OCI-LY7 (cell line): ENCODE results near the gene CTU2. TPM values are rescaled to one million over a fixed set of nuclear protein-coding genes. Genes with fewer than 3 reads are reported as not detected.

Experiments
- BruUV-seq: library from RNA; stranded (reverse); fragments of 400-500 nt; replicated peaks from 2 replicates; lab custom pipeline; 2021; lab: Mats Ljungman, UMichigan
- CTCF ChIA-PET: fragments of 300-600 bp; sonication (Branson Sonifier 250); formaldehyde crosslinking; loops from one replicate; lab custom pipeline; 2022; ENCODE audit warnings: antibody characterized with exemption; ENCODE audit not compliant: unreplicated experiment; lab: Charles Lee
- POLR2A ChIA-PET: fragments of 300-600 bp; sonication (Branson Sonifier 250); formaldehyde crosslinking; loops from one replicate; lab custom pipeline; 2022; ENCODE audit warnings: antibody characterized with exemption; lab: Charles Lee
- DNase-seq: peaks from one replicate; pipeline ENCODE4 v3.0.0-alpha.2; 2015; ENCODE audit warnings: low spot score
- H2AFZ ChIP-seq: fragments of 200-600 bp; sonication (generic), shearing (Covaris generic); 2 replicates; pipeline ENCODE4 v1.6.1; 2014; ENCODE audit warnings: mild to moderate bottlenecking, antibody characterized with exemption, low read length, moderate library complexity
- H3K27ac ChIP-seq: fragments of 200-600 bp; sonication (generic); 2 replicates; pipeline ENCODE4 v1.5.1; 2014; ENCODE audit warnings: mixed run types, low read depth, mild to moderate bottlenecking, moderate library complexity, low read length, inconsistent platforms; ENCODE audit not compliant: poor library complexity, severe bottlenecking
- H3K36me3 ChIP-seq: fragments of 200-600 bp; sonication (generic); 2 replicates; pipeline ENCODE4 v1.6.1; 2014; ENCODE audit warnings: mild to moderate bottlenecking, antibody characterized with exemption, low read length, moderate library complexity, mixed read lengths; ENCODE audit not compliant: insufficient read depth
- H3K4me1 ChIP-seq: fragments of 200-600 bp; sonication (generic); 2 replicates; pipeline ENCODE4 v1.5.1; 2014; ENCODE audit warnings: mild to moderate bottlenecking, low read length; ENCODE audit not compliant: insufficient read depth, poor library complexity, severe bottlenecking
- H3K4me2 ChIP-seq: fragments of 200-600 bp; sonication (generic); 2 replicates; pipeline ENCODE4 v1.6.1; 2014; ENCODE audit warnings: mild to moderate bottlenecking, low read length
- H3K4me3 ChIP-seq: fragments of 200-600 bp; sonication (generic); 2 replicates; pipeline ENCODE4 v1.5.1; 2014; ENCODE audit warnings: mild to moderate bottlenecking, low read depth, low read length; ENCODE audit not compliant: poor library complexity, severe bottlenecking
- H3K79me2 ChIP-seq: fragments of 200-600 bp; sonication (generic); 2 replicates; pipeline ENCODE4 v1.6.1; 2016; ENCODE audit warnings: low read depth, mild to moderate bottlenecking, low read length, moderate library complexity, mixed read lengths; ENCODE audit not compliant: insufficient read depth
- H3K9me2 ChIP-seq: fragments of 200-600 bp; sonication (generic); 2 replicates; pipeline ENCODE4 v1.6.1; 2016; ENCODE audit warnings: mild to moderate bottlenecking, low read length, mixed read lengths; ENCODE audit not compliant: insufficient read depth
- H3K9me3 ChIP-seq: fragments of 200-600 bp; sonication (generic); 2 replicates; pipeline ENCODE4 v1.6.1; 2014; ENCODE audit warnings: mild to moderate bottlenecking, mixed run types, low read length, mixed read lengths
- H4K20me1 ChIP-seq: fragments of 200-600 bp; sonication (generic); 2 replicates; pipeline ENCODE4 v1.6.1; 2014; ENCODE audit warnings: mild to moderate bottlenecking, antibody characterized with exemption, low read length, moderate library complexity, mixed read lengths; ENCODE audit not compliant: insufficient read depth
- EZH2phosphoT487 ChIP-seq: fragments of 200-600 bp; sonication (generic); IDR thresholded peaks from 2 replicates; pipeline ENCODE4 v1.6.1; 2018; ENCODE audit warnings: low read depth, borderline replicate concordance, mild to moderate bottlenecking, mixed run types, antibody characterized with exemption, low read length, moderate library complexity, mixed read lengths
- intact Hi-C: fragments of 100-400 bp; cut with micrococcal nuclease; formaldehyde crosslinking; loops from one replicate; pipeline ENCODE4 v1.10.0; 2022; ENCODE audit not compliant: unreplicated experiment
- microRNA-seq: library from miRNA; unstranded; fragments of <30 nt; microRNA quantifications from one replicate; pipeline ENCODE4 v1.2.0, GENCODE V29; 2022; ENCODE audit warnings: borderline replicate concordance
- total RNA-seq, 2 experiments: library from RNA; depleted of rRNA in 1 of 2; stranded (reverse); fragments of >200 nt in 1 of 2; shearing (Covaris generic) in 1 of 2; gene quantifications; 2 replicates each; pipeline ENCODE4 v1.2.3, GENCODE V29; 2014 to 2022
- TF ChIP-seq, protein P1 (sequence below): fragments of 200-600 bp; sonication (generic); conservative IDR thresholded peaks from 2 replicates; pipeline ENCODE4 v1.5.1; 2014; ENCODE audit warnings: mild to moderate bottlenecking, antibody characterized with exemption, low read length, moderate library complexity, mixed read lengths

CTU2 gene
- total RNA-seq, 2 experiments from 2014 or later: 21.9 to 24.4 TPM

DNA sequence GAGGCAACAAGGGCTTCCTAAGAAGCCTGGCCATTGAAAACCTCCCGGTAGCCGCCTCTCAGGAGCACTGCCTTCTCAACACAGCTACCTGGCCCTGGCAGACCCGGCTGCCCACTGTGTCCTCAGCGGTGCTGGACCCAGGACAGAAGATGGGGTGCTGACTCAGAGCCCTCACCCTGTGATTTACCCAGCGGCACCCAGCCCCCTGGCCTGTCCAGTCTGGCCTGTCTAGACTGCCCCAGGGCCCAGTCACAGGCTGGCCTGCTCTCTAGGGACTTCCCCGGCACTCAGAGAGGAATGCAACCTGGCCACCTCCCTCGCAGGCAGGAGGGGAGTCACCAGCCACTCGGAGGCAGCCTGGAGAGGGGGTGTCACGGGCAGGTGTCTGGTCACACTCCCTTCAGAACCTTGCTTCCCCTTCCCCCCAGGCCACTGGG is 58.6 kb downstream of the CTU2 start:
- Histone ChIP-seq H3K36me3 (peaks cover 6% of the 10 kb centered on the region; the same call in 1 of the 2 replicates), H3K9me3 (no peaks in the 10 kb centered on the region), H2AFZ (no peak overlapping the region), H3K79me2 (no peaks in the 10 kb centered on the region), H3K4me1 (peaks cover 21% of the 10 kb centered on the region), H3K9me2 (no peaks in the 10 kb centered on the region), H3K4me2 (no peak overlapping the region), H3K4me3 (no peak overlapping the region), H3K27ac (no peak overlapping the region), H4K20me1 (peaks cover 9% of the 10 kb centered on the region; the same call in 1 of the 2 replicates)
- no peak for DNase-seq
- intact Hi-C loops: no loop called here
- CTCF ChIA-PET: no interaction called here
- POLR2A ChIA-PET: no interaction called here
- no TSS peak for BruUV-seq
- no peak for TF ChIP-seq EZH2phosphoT487
- TF ChIP-seq, protein P1, sequence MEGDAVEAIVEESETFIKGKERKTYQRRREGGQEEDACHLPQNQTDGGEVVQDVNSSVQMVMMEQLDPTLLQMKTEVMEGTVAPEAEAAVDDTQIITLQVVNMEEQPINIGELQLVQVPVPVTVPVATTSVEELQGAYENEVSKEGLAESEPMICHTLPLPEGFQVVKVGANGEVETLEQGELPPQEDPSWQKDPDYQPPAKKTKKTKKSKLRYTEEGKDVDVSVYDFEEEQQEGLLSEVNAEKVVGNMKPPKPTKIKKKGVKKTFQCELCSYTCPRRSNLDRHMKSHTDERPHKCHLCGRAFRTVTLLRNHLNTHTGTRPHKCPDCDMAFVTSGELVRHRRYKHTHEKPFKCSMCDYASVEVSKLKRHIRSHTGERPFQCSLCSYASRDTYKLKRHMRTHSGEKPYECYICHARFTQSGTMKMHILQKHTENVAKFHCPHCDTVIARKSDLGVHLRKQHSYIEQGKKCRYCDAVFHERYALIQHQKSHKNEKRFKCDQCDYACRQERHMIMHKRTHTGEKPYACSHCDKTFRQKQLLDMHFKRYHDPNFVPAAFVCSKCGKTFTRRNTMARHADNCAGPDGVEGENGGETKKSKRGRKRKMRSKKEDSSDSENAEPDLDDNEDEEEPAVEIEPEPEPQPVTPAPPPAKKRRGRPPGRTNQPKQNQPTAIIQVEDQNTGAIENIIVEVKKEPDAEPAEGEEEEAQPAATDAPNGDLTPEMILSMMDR: no peak

Small RNA genes within 50 kb of the gene (microRNA-seq; reads per million reads assigned to microRNA genes)
- 5.3 reads per million for gene MIR4722

Other genes starting within 250 kb of the CTU2 start
- gene ZC3H18, start 136.1 kb upstream of the CTU2 start, total RNA-seq (2014; rRNA removed; shearing (Covaris generic)): 22.2 and 26.6 TPM in 2 replicates
- gene ZC3H18, start 136.1 kb upstream of the CTU2 start, total RNA-seq (2022): 72.1 and 79.0 TPM in 2 replicates
- not detected in 2 replicates for gene IL17C, start 67.9 kb upstream of the CTU2 start, total RNA-seq (2014; rRNA removed; shearing (Covaris generic))
- 0.50 and 0.86 TPM in 2 replicates for gene IL17C, start 67.9 kb upstream of the CTU2 start, total RNA-seq (2022)
- 601 and 647 TPM in 2 replicates for gene CYBA, start 55.5 kb upstream of the CTU2 start, total RNA-seq (2014; rRNA removed; shearing (Covaris generic))
- 315 and 359 TPM in 2 replicates for gene CYBA, start 55.5 kb upstream of the CTU2 start, total RNA-seq (2022)
- gene MVD, start 43.4 kb upstream of the CTU2 start, total RNA-seq (2014; rRNA removed; shearing (Covaris generic)): 65.6 and 74.4 TPM in 2 replicates
- 136 and 158 TPM in 2 replicates for gene MVD, start 43.4 kb upstream of the CTU2 start, total RNA-seq (2022)
- 2.4 and 3.1 TPM in 2 replicates for gene SNAI3, start 20.0 kb upstream of the CTU2 start, total RNA-seq (2014; rRNA removed; shearing (Covaris generic))
- gene SNAI3, start 20.0 kb upstream of the CTU2 start, total RNA-seq (2022): 1.6 and 3.3 TPM in 2 replicates
- gene RNF166, start 95 bp upstream of the CTU2 start, total RNA-seq (2014; rRNA removed; shearing (Covaris generic)): 39.2 and 52.4 TPM in 2 replicates
- gene RNF166, start 95 bp upstream of the CTU2 start, total RNA-seq (2022): 40.3 and 56.2 TPM in 2 replicates
- gene PIEZO1, start 78.7 kb downstream of the CTU2 start, total RNA-seq (2014; rRNA removed; shearing (Covaris generic)): 123 and 144 TPM in 2 replicates
- gene PIEZO1, start 78.7 kb downstream of the CTU2 start, total RNA-seq (2022): 154 and 157 TPM in 2 replicates
- 82.7 and 90.2 TPM in 2 replicates for gene CDT1, start 97.3 kb downstream of the CTU2 start, total RNA-seq (2014; rRNA removed; shearing (Covaris generic))
- gene CDT1, start 97.3 kb downstream of the CTU2 start, total RNA-seq (2022): 108 and 150 TPM in 2 replicates
- 168 and 216 TPM in 2 replicates for gene APRT, start 105.4 kb downstream of the CTU2 start, total RNA-seq (2014; rRNA removed; shearing (Covaris generic))
- gene APRT, start 105.4 kb downstream of the CTU2 start, total RNA-seq (2022): 118 and 151 TPM in 2 replicates
- 17.2 and 18.5 TPM in 2 replicates for gene GALNS, start 150.4 kb downstream of the CTU2 start, total RNA-seq (2014; rRNA removed; shearing (Covaris generic))
- gene GALNS, start 150.4 kb downstream of the CTU2 start, total RNA-seq (2022): 44.7 and 49.0 TPM in 2 replicates
- gene TRAPPC2L, start 150.6 kb downstream of the CTU2 start, total RNA-seq (2014; rRNA removed; shearing (Covaris generic)): 27.3 and 27.6 TPM in 2 replicates
- gene TRAPPC2L, start 150.6 kb downstream of the CTU2 start, total RNA-seq (2022): 34.2 and 44.9 TPM in 2 replicates
- not detected in 2 replicates for gene PABPN1L, start 160.2 kb downstream of the CTU2 start, total RNA-seq (2014; rRNA removed; shearing (Covaris generic))
- 0.38 TPM in 1 of 2 replicates, not detected in the other for gene PABPN1L, start 160.2 kb downstream of the CTU2 start, total RNA-seq (2022)